GM10248 (cell line): Measurements from ENCODE around the gene HYAL1.

ENCODE experiments used
- CTCF ChIA-PET: fragments of 300-600 bp; sonication (Branson Sonifier 250); formaldehyde crosslinking; extraction: SDS; loops from one replicate; lab custom pipeline; 2021; ENCODE audit warnings: antibody characterized with exemption; lab: Yijun Ruan, JAX
- POLR2A ChIA-PET: fragments of 350-650 bp; sonication (Branson Sonifier 250); formaldehyde crosslinking; extraction: SDS; loops from one replicate; lab custom pipeline; 2020; ENCODE audit warnings: antibody characterized with exemption; lab: Yijun Ruan, JAX
- DNase-seq: peaks from one replicate; pipeline ENCODE4 v3.0.0; 2012; ENCODE audit errors: extremely low spot score
- CTCF ChIP-seq: IDR thresholded peaks from 2 replicates; pipeline ENCODE4 v1.5.1; 2012; ENCODE audit warnings: mild to moderate bottlenecking, low read depth; ENCODE audit errors: extremely low read depth, missing control alignments, control extremely low read depth

Gene HYAL1

GRCh38 chr3:50303013-50303815 lies at the start of gene HYAL1:
Gene HYAL1, minus strand, starts transcription at chr3:50303574. Its CDS starts 618 bp downstream, at chr3:50302956.
- ChIA-PET POLR2A (interaction anchor here (0.6 kb wide), 1 partner anchor 25 kb away, joined by 4 read pairs; no protein-coding TSS in a partner anchor), CTCF (interaction anchor here (1.5 kb wide), 1 partner anchor 19 kb away, joined by 4 read pairs; the partner anchor contains the start of gene HYAL2)
- no peak for DNase-seq
- no peak for TF ChIP-seq CTCF

- peak; percentile 27 for TF ChIP-seq CTCF
- DNase-seq: no peak
- ChIA-PET POLR2A (interaction anchor here (1.0 to 1.2 kb wide), 2 partner anchors 15 to 216 kb away, joined by 3 to 4 read pairs; no protein-coding TSS in a partner anchor), CTCF (interaction anchor here (1.2 to 2.9 kb wide), 6 partner anchors 9 to 1038 kb away, joined by 3 to 10 read pairs (median 4); partner anchors contain the start of gene RBM15B)
These were observed 49.4 kb upstream of the HYAL1 start for GRCh38 chr3:50352781-50353180.

GRCh38 chr3:50351323-50351697 lies 47.9 kb upstream of the HYAL1 start:
- POLR2A ChIA-PET: interaction anchor here (1.7 to 3.1 kb wide), 2 partner anchors 11 to 14 kb away, joined by 7 to 24 read pairs; partner anchors contain the start of gene RASSF1
- DNase-seq: no peak
- TF ChIP-seq CTCF: no peak
- CTCF ChIA-PET: interaction anchor here (2.1 to 8.4 kb wide), 4 partner anchors 10 to 265 kb away, joined by 4 to 70 read pairs (median 32); partner anchors contain the start of gene RASSF1

GRCh38 chr3:50350527-50351322 lies 47.4 kb upstream of the HYAL1 start, which contains the start of the genes CYB561D2 and NPRL2:
Gene CYB561D2, plus strand, starts transcription at chr3:50350862. Its CDS starts 572 bp downstream, at chr3:50351434.
Gene NPRL2, minus strand, starts transcription at chr3:50350775. Its CDS starts 123 bp downstream, at chr3:50350652.
- ChIA-PET POLR2A (interaction anchor here (0.8 to 3.1 kb wide), 4 partner anchors 9 to 23 kb away, joined by 3 to 24 read pairs (median 6); partner anchors contain the start of genes RASSF1 and TUSC2), CTCF (interaction anchor here (1.5 to 8.4 kb wide), 8 partner anchors 11 to 265 kb away, joined by 4 to 70 read pairs (median 10); partner anchors contain the start of gene RASSF1)
- TF ChIP-seq CTCF: no peak
- peak; percentile 97 for DNase-seq

GRCh38 chr3:50350213-50350526 lies 46.8 kb upstream of the HYAL1 start:
- POLR2A ChIA-PET: interaction anchor here (0.8 to 3.1 kb wide), 4 partner anchors 10 to 22 kb away, joined by 3 to 24 read pairs (median 6); partner anchors contain the start of genes RASSF1 and TUSC2
- CTCF ChIA-PET: interaction anchor here (1.5 to 8.4 kb wide), 8 partner anchors 11 to 266 kb away, joined by 4 to 70 read pairs (median 10); partner anchors contain the start of gene RASSF1
- no peak for TF ChIP-seq CTCF
- no peak for DNase-seq
